ENCODE measurements around the gene TACC2.
"Not testable (repeated sequence)": the region's sequence is repeated elsewhere in the genome, so short reads cannot be mapped to it uniquely, and the experiment has no call there.

The TACC2 gene

DNA sequence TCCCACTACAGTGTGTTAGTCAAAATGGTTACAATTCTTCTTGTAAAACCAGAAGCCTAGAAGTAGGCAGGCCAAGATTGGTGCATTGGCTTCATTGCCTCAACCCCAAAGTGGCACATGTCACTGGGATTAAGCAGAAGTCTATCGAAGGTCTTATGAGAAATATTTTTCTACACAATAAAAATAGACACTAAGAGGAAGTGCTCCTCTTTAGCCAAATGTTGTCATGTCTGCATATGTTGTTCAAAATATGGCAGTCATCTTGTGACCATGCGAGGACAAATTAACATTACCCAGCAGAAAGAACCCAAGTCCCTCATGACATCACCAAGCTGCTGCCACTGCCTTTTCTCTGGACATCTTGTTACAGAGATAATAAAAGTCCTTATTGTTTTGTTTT, 7.6 kb upstream of the TACC2 start:
- no peak for DNase-seq

- no peak for DNase-seq
Observed at GRCh38 chr10:121983852-121984251, 5.1 kb upstream of the TACC2 start.

DNA sequence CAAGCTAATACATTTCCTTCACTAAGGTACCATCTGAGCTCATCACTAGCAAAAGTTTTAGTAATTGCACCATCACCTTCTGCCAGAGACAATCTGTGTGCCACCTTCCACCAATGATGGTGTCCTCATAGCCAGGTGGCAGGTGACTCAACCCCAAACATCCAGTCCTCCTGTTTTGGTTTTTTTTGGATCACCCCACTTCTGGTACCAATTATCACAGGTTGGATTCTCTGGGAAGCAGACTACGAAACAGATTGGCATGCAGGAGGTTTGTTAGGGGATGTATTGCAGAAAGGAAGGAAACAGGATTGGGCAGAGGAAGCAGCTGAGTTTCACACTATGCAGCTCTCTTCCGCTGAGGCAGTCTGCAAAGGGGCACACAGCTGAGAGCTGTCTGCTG, 4.5 kb upstream of the TACC2 start:
- no peak for DNase-seq

- DNase-seq = no peak
Observed at GRCh38 chr10:121990015-121990677, 1.2 kb downstream of the TACC2 start.

DNA sequence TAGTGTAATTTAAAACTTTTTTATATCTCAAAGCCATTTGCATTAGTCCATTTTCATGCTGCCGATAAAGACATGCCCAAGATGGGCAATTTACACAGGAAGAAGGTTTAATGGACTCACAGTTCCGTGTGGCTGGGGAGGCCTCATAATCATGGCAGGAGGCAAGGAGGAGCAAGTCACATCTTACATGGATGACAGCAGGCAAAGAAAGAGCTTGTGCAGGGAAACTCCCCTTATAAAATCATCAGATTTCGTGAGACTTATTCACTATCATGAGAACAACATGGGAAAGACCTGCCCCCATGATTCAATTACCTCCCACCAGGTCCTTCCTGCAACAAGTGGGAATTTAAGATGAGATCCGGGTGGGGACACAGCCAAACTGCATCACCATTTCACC, 2.8 kb downstream of the TACC2 start:
- not testable (repeated sequence) for DNase-seq

- DNase-seq = peak; percentile 79
Observed at GRCh38 chr10:121994429-121994941, 5.5 kb downstream of the TACC2 start.

DNA sequence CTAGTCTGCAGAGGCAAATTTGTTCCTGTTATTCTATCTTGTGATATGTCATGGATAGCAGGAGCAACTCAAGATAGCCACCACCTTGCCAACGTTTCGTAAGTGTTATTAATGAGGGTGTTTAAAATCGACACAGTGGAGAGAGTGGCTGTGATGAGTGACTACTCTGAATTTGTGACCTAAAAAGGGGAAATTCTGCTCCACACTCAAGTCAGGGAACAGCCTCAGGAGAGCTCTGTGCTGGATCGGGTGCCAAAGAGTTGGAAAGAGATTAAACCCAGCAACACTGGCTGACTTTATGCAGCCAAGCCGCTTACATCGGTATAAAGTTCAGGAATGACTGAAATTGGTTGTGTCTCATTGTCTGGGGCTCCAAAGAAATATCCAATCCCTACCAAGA, 9.5 kb downstream of the TACC2 start:
- no peak for DNase-seq

GRCh38 chr10:121999301-121999700, 10.3 kb downstream of the TACC2 start:
- no peak for DNase-seq

GRCh38 chr10:122001698-122002097, 12.7 kb downstream of the TACC2 start:
- DNase-seq = no peak

DNA sequence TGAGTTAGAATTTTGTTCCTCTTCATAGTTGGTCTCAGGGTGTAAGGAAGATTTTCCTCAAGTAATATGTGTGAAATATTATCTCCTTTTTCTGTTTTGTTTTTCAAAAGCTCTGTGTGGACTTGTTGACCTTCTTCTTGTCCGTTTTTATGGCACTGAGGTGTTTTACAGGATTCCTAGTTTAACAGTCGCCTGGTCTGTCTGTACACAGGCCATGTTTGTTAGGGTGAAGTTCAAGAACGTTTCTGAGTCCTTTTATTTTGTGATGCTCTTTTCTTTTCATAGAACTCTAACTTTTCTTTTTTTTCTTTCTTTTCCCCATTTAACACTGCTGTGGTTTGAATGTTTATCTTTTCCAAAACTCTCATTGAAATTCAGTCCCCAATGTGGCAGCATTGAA, 18.5 kb downstream of the TACC2 start:
- no peak for DNase-seq

DNA sequence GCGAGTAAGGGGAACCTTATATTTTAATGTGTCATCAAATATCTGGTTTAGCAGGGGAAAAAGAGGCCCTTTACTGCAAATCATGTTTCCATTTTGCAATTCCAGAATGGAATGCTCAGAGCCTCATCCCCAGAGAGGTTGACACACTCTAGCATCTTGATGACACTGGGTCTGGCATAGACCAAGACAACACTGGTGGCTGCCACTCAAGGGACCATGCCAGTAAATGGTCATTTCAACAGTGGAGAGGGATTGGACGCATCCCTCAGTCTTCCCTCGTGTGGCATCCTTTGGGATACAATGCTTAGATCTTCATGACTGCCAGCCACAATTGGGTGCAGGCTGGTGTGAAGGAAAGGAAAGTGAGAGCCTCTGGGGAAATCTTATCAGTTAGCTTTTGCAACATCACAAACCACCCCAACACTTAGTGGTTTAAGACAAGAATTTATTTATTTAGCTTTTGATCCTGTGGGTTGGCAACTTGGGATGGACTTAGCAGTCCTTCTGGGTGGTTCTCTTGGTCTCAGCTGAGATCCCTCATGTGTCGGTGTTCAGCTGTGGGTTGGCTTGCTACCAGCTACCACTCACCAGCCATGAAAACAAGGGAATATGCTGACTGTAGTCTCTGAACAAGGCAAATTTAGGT, 21.6 kb downstream of the TACC2 start:
- DNase-seq = no peak

- no peak for DNase-seq
Observed at GRCh38 chr10:122012731-122013130, 23.8 kb downstream of the TACC2 start.

DNA sequence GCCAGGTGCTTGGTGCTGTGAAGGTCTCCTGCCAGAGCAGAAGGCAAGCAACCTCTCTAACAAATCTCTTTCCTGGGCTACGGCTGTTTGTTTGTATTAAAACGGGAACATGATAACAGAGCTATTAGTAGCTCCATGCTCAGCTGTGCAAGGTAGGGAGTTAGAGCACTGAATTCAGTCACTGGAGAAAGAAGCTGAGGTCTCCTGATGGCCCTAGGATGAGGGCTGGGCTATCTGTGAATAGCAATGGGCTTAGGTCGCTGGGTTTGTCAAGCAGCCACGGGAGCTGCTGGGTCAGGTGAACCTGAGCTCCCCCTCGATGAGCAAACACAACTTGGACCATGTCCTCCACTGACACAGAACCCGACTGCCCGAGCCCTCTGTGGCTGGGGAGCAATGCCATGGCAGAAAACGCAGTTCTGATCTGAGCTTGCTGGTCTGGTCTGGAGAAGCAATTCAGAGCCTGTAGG, 24.4 kb downstream of the TACC2 start:
- no peak for DNase-seq

DNA sequence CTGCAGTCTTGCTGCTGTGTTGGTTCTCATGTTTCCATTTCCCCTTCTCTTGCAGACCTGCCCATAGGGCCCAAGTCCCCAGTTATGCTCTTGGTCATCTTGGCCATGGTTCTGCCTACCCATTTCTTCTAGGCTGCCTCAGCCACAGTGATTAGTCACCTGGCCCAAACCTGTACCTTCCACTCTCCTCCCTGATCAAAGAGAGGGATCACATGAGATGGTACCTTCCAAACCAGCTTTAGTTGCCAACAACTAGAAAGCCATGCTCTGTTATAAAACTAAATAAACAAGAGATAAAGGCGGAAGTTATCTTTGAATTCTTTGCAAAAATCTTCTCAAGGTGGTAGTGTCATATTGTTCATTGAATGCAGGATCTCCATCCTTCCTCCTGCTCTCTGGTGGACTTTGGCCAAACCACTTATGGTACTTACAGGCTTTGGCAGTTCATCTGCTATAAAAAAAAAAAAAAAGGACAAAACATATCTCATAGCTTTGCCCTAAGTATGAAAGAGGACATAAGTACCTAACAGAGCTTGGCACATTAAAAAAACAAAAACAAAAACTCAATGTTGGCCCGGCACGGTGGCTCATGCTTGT, 25.8 kb downstream of the TACC2 start:
- DNase-seq = no peak

GRCh38 chr10:122017926-122018325, 29.0 kb downstream of the TACC2 start:
- not testable (repeated sequence) for DNase-seq

DNA sequence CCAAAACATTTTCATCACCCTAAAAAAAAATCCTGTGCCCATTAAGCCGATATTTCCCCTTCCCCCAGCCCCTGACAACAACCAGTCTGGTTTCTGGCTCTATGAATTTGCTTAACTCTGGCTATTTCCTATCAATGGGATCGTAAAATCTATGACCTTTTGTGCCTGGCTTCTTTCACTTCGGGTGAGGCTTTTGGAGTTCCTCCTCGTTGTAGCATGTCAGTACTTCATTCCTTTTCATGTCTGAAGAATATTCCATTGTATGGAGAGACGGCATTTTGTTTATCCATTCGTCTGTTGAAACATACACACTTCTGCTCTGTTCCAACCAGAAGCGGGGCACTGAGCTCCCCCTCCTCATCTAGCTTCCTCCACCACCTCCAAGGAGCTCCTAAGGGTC, 29.5 kb downstream of the TACC2 start:
- DNase-seq = no peak

DNA sequence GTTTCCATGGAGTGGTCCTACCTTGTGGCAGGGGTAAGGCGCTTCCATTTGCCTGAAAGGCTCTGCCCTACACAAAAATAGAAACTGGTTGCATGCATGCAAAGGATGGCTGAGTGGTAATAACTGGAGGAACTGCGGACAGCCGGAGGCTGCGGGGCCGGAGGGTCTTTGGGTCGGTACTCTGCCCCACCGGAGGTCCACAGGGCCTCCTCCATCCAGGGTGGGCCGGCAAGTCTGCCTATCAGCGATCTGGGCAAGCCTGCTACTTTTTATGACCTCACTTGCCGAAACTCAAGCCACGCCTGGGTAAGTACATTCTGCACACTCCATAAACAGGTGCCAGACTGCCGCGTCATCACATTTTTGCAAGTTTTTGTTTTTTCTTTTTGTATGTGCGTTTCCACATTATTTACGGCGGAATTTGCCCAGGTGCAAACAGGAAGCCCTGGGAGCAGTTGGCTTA, 30.0 kb downstream of the TACC2 start:
- no peak for DNase-seq

- DNase-seq = peak; percentile 29
Observed at GRCh38 chr10:122019414-122019975, 30.5 kb downstream of the TACC2 start.

GRCh38 chr10:122020226-122020625, 31.3 kb downstream of the TACC2 start:
- no peak for DNase-seq

DNA sequence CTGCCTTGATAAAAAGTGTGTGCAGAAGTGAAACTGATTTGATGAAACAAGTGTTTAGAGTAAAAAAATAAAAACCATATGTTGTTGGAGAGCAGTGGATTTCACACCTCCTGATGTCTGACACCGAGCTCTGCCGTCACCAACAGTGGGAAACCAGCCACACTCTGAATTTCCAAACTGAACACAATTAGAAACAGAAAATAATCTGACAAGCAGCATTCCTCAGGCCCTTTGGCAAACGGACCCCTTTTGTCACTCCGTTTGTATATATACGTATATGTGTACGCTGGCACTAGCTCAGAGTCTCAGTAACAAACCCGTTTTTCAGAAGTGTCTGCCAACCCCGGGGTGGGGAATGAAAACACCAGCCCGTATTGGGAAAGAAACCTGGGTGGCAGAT, 32.4 kb downstream of the TACC2 start:
- DNase-seq = no peak

GRCh38 chr10:122021828-122022227, 32.9 kb downstream of the TACC2 start:
- DNase-seq = no peak

GRCh38 chr10:122022276-122022675, 33.3 kb downstream of the TACC2 start:
- DNase-seq = no peak

DNA sequence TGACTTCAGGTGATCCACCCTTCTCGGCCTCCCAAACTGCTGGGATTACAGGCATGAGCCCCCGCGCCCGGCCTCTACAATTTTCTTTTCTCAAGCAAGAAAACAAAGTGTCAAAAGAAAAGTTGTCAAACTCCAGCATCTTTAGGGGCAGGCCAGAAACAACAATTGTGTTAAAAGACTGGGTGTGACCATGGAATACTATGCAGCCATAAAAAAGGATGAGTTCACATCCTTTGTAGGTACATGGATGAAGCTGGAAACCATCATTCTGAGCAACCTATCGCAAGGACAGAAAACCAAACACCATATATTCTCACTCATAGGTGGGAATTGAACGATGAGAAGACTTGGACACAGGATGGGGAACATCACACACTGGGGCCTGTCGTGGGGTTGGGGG, 34.3 kb downstream of the TACC2 start:
- DNase-seq = not testable (repeated sequence)

Data from retina (tissue), 1 donor.